Liver (tissue), 9 donors: Measurements from ENCODE around the gene RFX8. TPM values are rescaled to one million over a fixed set of nuclear protein-coding genes. Genes with fewer than 3 reads are reported as not detected.

Source experiments
- DNase-seq: peaks from one replicate; pipeline ENCODE4 v3.0.0-alpha.2; 2017; ENCODE audit warnings: low spot score
- H3K27ac ChIP-seq, 2 donors: one replicate each; pipeline ENCODE4 v1.7.0; 2013; ENCODE audit warnings: inconsistent platforms in 2 of 2, low read length in 2 of 2, control low read depth in 1 of 2, low read depth in 1 of 2, mild to moderate bottlenecking in 1 of 2
- H3K27me3 ChIP-seq, 4 donors: one replicate each; pipeline versions ENCODE4 v1.6.1 to v1.7.0; 2013; ENCODE audit warnings: low read length in 3 of 4, inconsistent platforms in 1 of 4, mild to moderate bottlenecking in 1 of 4, moderate library complexity in 1 of 4; ENCODE audit not compliant: control insufficient read depth in 4 of 4, insufficient read depth in 4 of 4
- H3K36me3 ChIP-seq, 4 donors: one replicate each; pipeline versions ENCODE4 v1.6.1 to v1.7.0; 2013; ENCODE audit warnings: low read length in 3 of 4, mild to moderate bottlenecking in 3 of 4, low read depth in 1 of 4, moderate library complexity in 1 of 4; ENCODE audit not compliant: control insufficient read depth in 4 of 4, insufficient read depth in 3 of 4
- H3K4me1 ChIP-seq, 4 donors: one replicate each; pipeline versions ENCODE4 v1.6.1 to v1.7.0; 2013; ENCODE audit warnings: low read length in 3 of 4, mild to moderate bottlenecking in 3 of 4, moderate library complexity in 1 of 4; ENCODE audit not compliant: control insufficient read depth in 4 of 4, insufficient read depth in 4 of 4
- H3K4me3 ChIP-seq, 3 donors: one replicate each; pipeline versions ENCODE4 v1.6.1 to v1.7.0; 2013; ENCODE audit warnings: low read length in 3 of 3, control low read depth in 1 of 3, low read depth in 1 of 3, mild to moderate bottlenecking in 1 of 3
- H3K9ac ChIP-seq, 2 donors: one replicate each; pipeline ENCODE4 v1.7.0; 2013; ENCODE audit warnings: low read length in 2 of 2, mild to moderate bottlenecking in 2 of 2, moderate library complexity in 2 of 2, control low read depth in 1 of 2, low read depth in 1 of 2
- H3K9me3 ChIP-seq, 4 donors: one replicate each; pipeline versions ENCODE4 v1.6.1 to v1.7.0; 2013; ENCODE audit warnings: low read length in 3 of 4; ENCODE audit not compliant: control insufficient read depth in 4 of 4
- ATF3 ChIP-seq: IDR thresholded peaks from 2 replicates; pipeline ENCODE4 v1.6.1; 2016; ENCODE audit warnings: antibody characterized with exemption
- EGR1 ChIP-seq, 2 donors: IDR thresholded peaks; 2 replicates each; pipeline ENCODE4 v1.6.1; 2016 to 2018; ENCODE audit warnings: antibody characterized with exemption in 2 of 2, low read depth in 2 of 2
- FOXA2 ChIP-seq: IDR thresholded peaks from 2 replicates; pipeline ENCODE4 v1.6.1; 2016; ENCODE audit warnings: antibody characterized with exemption
- GABPA ChIP-seq, 2 donors: IDR thresholded peaks in 1 of 2; conservative IDR thresholded peaks in 1 of 2; 2 replicates each; pipeline ENCODE4 v1.6.1; 2016; ENCODE audit warnings: antibody characterized with exemption in 2 of 2, mild to moderate bottlenecking in 1 of 2, moderate library complexity in 1 of 2
- HNF4A ChIP-seq, 2 donors: conservative IDR thresholded peaks; 2 replicates each; pipeline ENCODE4 v1.6.1; 2016; ENCODE audit warnings: antibody characterized with exemption in 2 of 2, mild to moderate bottlenecking in 2 of 2
- HNF4G ChIP-seq: IDR thresholded peaks from 2 replicates; pipeline ENCODE4 v1.6.1; 2016; ENCODE audit warnings: antibody characterized with exemption
- JUND ChIP-seq, 2 donors: IDR thresholded peaks; 2 replicates each; pipeline ENCODE4 v1.6.1; 2016; ENCODE audit warnings: antibody characterized with exemption in 2 of 2
- NR2F2 ChIP-seq: IDR thresholded peaks from 2 replicates; pipeline ENCODE4 v1.6.1; 2016; ENCODE audit warnings: antibody characterized with exemption
- RXRA ChIP-seq, 2 donors: IDR thresholded peaks; 2 replicates each; pipeline ENCODE4 v1.6.1; 2017 to 2018; ENCODE audit warnings: antibody characterized with exemption in 2 of 2, mild to moderate bottlenecking in 1 of 2
- SP1 ChIP-seq: IDR thresholded peaks from 2 replicates; pipeline ENCODE4 v1.6.1; 2018; ENCODE audit warnings: antibody characterized with exemption, mild to moderate bottlenecking
- TAF1 ChIP-seq: conservative IDR thresholded peaks from 2 replicates; pipeline ENCODE4 v1.6.1; 2016; ENCODE audit warnings: antibody characterized with exemption, mild to moderate bottlenecking
- YY1 ChIP-seq: IDR thresholded peaks from 2 replicates; pipeline ENCODE4 v1.6.1; 2016; ENCODE audit warnings: antibody characterized with exemption, mild to moderate bottlenecking
- WGBS: extraction: QIAGEN DNeasy Blood & Tissue Kit; methylation state at CpG from one replicate; pipeline ENCODE4 v1.1.7; 2013; 5-methylcytosine and 5-hydroxymethylcytosine counted together
- polyA plus RNA-seq, 2 donors: library from polyadenylated mRNA; stranded (reverse) in 1 of 2; unstranded in 1 of 2; fragments of 200-250 nt in 1 of 2; fragments of >200 nt in 1 of 2; fragmentation: Nextera tagmentation in 1 of 2; extraction: Ambion mirVana in 1 of 2; gene quantifications; one replicate each; pipeline versions ENCODE4 v1.2.1 to v1.2.3, GENCODE V29; 2013 to 2015
- total RNA-seq, 2 donors: library from RNA; depleted of rRNA; stranded (reverse); fragments of >200 nt; gene quantifications; one replicate each; pipeline ENCODE4 v1.2.3, GENCODE V29; 2014
- TF ChIP-seq, protein P1 (sequence below): IDR thresholded peaks from 2 replicates; pipeline ENCODE4 v1.6.1; 2016; ENCODE audit warnings: antibody characterized with exemption
- TF ChIP-seq, protein P2 (sequence below): IDR thresholded peaks from 2 replicates; pipeline ENCODE4 v1.6.1; 2016; ENCODE audit warnings: antibody characterized with exemption
- TF ChIP-seq, protein P3 (sequence below): IDR thresholded peaks from 2 replicates; pipeline ENCODE4 v1.6.1; 2016; ENCODE audit warnings: antibody characterized with exemption, mild to moderate bottlenecking
- TF ChIP-seq, protein P4 (sequence below): fragments of 150-350 bp; IDR thresholded peaks from 2 replicates; pipeline ENCODE4 v1.5.1; 2017; ENCODE audit warnings: improper control_type of control experiment, low read depth, low read length; ENCODE audit not compliant: missing input control
- donor health status: healthy.
- donor health status: healthy.
- donor health status: healthy.
- donor health status: healthy.
- donor health status: healthy.

Gene RFX8
- total and polyA plus RNA-seq, 4 donors = 0.08 to 0.09 (median 0.09) TPM; not detected in 1

DNA sequence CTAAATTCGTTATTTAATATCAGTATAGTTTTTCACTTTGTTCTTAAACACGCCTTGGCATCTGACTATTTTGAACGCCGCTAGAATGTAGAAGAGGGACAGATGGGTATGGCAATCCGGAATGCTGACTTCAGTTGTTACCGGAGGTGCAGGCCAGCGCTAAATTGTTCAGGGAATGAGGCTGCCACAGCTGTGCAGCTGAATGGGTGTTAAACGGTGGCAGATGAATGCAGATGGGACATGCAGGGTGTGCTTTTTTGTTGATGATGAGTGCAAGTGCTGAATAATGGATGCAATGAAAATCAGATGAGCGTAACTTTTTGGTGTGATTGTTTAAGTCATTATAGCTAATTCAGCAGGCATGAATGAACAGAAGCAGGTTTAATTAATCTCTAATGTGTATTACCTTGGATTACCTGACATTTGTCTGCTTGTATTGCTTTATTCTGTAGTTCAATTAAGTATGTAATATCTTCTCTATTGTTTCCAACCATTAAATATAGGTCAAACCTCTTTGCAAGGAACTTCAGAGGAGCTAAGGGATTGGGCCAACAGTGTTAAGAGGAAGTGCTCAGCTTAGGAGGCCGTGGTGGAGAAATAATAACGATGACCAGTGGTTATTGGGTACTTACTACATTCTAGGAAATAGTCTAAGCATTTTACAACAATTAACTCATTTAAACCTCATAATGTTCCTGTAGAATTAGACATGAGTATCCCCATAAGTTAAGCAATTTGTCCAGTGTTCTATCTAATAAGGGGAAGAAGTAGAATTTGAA lies 75.7 kb downstream of the RFX8 start:
- WGBS = 86% methylated on average over 11 of the region's 11 CpGs
- TF ChIP-seq HNF4A (conservative IDR thresholded peaks at IDR 0.05) (no peak), FOXA2 (no peak), JUND (IDR thresholded peaks at IDR 0.05) (no peak), RXRA (IDR thresholded peaks at IDR 0.05) (no peak), TAF1 (no peak), ATF3 (no peak)
- TF ChIP-seq, protein P1, sequence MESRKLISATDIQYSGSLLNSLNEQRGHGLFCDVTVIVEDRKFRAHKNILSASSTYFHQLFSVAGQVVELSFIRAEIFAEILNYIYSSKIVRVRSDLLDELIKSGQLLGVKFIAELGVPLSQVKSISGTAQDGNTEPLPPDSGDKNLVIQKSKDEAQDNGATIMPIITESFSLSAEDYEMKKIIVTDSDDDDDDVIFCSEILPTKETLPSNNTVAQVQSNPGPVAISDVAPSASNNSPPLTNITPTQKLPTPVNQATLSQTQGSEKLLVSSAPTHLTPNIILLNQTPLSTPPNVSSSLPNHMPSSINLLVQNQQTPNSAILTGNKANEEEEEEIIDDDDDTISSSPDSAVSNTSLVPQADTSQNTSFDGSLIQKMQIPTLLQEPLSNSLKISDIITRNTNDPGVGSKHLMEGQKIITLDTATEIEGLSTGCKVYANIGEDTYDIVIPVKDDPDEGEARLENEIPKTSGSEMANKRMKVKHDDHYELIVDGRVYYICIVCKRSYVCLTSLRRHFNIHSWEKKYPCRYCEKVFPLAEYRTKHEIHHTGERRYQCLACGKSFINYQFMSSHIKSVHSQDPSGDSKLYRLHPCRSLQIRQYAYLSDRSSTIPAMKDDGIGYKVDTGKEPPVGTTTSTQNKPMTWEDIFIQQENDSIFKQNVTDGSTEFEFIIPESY = no peak
- TF ChIP-seq, protein P2, sequence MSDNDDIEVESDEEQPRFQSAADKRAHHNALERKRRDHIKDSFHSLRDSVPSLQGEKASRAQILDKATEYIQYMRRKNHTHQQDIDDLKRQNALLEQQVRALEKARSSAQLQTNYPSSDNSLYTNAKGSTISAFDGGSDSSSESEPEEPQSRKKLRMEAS = no peak
- H3K4me3 ChIP-seq = no peak overlapping the region

DNA sequence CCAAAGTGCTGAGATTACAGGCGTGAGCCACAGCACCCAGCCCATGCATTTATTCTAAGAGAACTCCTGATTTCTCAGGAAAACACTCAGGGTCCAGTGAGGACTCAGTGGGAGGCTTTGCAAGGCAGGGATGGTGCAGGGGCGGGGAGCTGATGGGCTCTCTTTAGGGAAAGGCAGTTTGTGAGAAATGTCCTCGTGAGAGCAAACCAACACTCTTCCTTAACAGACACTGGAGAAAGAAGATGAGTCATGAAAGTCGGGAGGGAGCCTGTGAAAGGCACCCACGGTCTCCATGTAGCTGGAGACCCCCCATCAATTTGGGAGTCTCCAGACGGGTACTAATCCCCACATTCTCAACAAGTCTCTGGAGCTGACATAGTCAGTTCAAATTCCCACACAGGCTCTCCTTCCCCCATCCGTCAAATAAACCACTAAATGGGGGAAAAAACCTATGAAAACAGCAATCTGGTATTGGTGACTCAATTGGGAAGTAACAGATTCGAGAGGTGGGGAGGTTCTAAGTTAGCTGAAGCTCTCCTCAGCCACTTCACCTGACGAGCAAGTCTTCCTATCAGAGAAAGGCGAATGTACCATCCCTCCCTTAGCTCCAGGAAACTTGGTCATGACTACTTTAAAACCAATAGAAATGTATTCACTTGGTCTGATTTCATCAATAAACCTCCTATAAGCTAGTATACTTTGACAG lies 76.6 kb downstream of the RFX8 start:
- Histone ChIP-seq H3K4me3 (no peak overlapping the region), H3K9ac (no peak overlapping the region), H3K4me1 (no peaks in the 10 kb centered on the region), H3K9me3 (no peaks in the 10 kb centered on the region), H3K27ac (no peak overlapping the region), H3K27me3 (no peaks in the 10 kb centered on the region), H3K36me3 (no peaks in the 10 kb centered on the region)
- TF ChIP-seq YY1 (no peak), RXRA (IDR thresholded peaks at IDR 0.05) (no peak), NR2F2 (no peak), TAF1 (no peak), HNF4G (no peak), ATF3 (no peak), GABPA (IDR thresholded peaks at IDR 0.05 in 1 of 2, conservative IDR thresholded peaks at IDR 0.05 in 1 of 2) (no peak), JUND (IDR thresholded peaks at IDR 0.05) (no peak), EGR1 (IDR thresholded peaks at IDR 0.05; ENCODE audit: low read depth in 2 of 2) (no peak), SP1 (no peak)
- TF ChIP-seq, protein P2 = no peak
- TF ChIP-seq, protein P3, sequence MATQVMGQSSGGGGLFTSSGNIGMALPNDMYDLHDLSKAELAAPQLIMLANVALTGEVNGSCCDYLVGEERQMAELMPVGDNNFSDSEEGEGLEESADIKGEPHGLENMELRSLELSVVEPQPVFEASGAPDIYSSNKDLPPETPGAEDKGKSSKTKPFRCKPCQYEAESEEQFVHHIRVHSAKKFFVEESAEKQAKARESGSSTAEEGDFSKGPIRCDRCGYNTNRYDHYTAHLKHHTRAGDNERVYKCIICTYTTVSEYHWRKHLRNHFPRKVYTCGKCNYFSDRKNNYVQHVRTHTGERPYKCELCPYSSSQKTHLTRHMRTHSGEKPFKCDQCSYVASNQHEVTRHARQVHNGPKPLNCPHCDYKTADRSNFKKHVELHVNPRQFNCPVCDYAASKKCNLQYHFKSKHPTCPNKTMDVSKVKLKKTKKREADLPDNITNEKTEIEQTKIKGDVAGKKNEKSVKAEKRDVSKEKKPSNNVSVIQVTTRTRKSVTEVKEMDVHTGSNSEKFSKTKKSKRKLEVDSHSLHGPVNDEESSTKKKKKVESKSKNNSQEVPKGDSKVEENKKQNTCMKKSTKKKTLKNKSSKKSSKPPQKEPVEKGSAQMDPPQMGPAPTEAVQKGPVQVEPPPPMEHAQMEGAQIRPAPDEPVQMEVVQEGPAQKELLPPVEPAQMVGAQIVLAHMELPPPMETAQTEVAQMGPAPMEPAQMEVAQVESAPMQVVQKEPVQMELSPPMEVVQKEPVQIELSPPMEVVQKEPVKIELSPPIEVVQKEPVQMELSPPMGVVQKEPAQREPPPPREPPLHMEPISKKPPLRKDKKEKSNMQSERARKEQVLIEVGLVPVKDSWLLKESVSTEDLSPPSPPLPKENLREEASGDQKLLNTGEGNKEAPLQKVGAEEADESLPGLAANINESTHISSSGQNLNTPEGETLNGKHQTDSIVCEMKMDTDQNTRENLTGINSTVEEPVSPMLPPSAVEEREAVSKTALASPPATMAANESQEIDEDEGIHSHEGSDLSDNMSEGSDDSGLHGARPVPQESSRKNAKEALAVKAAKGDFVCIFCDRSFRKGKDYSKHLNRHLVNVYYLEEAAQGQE = no peak
- TF ChIP-seq, protein P1 = no peak
- TF ChIP-seq, protein P4, sequence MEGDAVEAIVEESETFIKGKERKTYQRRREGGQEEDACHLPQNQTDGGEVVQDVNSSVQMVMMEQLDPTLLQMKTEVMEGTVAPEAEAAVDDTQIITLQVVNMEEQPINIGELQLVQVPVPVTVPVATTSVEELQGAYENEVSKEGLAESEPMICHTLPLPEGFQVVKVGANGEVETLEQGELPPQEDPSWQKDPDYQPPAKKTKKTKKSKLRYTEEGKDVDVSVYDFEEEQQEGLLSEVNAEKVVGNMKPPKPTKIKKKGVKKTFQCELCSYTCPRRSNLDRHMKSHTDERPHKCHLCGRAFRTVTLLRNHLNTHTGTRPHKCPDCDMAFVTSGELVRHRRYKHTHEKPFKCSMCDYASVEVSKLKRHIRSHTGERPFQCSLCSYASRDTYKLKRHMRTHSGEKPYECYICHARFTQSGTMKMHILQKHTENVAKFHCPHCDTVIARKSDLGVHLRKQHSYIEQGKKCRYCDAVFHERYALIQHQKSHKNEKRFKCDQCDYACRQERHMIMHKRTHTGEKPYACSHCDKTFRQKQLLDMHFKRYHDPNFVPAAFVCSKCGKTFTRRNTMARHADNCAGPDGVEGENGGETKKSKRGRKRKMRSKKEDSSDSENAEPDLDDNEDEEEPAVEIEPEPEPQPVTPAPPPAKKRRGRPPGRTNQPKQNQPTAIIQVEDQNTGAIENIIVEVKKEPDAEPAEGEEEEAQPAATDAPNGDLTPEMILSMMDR = no peak
- WGBS = 69% methylated on average over 10 of the region's 10 CpGs
- no peak for DNase-seq

More for the DNA sequence above, 75.7 kb downstream of the RFX8 start:
- Histone ChIP-seq H3K9ac (no peak overlapping the region), H3K36me3 (no peaks in the 10 kb centered on the region), H3K4me1 (no peaks in the 10 kb centered on the region), H3K27me3 (no peaks in the 10 kb centered on the region), H3K9me3 (no peaks in the 10 kb centered on the region), H3K27ac (no peak overlapping the region)
- DNase-seq = no peak
